OCI-M1 (cell line): ENCODE measurements around the gene ZNF331.
"Not testable (repeated sequence)": the region's sequence is repeated elsewhere in the genome, so short reads cannot be mapped to it uniquely, and the experiment has no call there.

Experiments
- DNase-seq: peaks from one replicate; lab custom pipeline; 2025; lab: John Stamatoyannopoulos, UW

ZNF331 gene

DNA sequence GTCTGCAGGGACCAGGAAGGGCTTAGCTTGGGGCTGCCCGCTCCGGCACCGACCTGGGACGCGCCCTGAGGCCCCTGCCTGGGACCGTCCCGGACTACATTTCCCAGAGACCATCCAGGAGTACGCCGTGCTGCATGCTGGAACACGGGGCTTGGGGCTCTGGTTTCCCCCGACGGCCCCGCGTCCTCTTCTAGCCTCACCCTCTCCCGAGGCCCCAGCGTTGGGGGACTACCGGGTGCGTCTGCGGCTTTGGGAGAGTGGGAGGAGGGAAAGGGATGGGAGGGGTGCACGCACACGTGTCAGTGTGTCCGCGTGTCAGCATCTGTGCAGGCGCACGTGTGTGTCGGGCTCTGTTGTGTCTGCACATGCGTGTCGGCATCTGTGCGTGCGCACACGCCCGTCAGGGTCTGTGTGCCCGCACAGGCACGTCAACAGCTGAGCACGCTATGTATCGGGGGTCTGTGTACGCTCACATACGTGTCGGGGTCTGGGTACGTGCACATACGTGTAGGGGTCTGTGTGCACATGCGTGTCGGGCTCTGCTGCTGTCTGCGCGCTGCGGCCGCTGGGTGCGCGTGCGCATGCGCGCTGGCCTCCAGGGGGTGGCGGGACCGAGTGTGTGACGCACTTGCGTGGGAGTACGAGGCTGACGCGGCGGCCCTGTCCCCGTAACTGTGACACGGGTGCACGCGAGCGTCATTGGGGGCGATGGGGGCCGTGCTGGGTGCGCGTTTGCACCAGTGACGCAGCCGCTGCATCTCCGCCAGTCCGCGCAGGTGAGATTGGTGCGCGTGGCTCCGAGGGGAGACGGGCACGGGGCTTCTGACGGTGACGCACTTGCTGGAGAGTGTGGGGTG lies at the start of gene ZNF331:
TSS of gene ZNF331 (plus strand) at position 625 of the 857 bp plus-strand sequence. CDS start 31,232 bp downstream, outside the sequence.
- DNase-seq, result no peak

DNA sequence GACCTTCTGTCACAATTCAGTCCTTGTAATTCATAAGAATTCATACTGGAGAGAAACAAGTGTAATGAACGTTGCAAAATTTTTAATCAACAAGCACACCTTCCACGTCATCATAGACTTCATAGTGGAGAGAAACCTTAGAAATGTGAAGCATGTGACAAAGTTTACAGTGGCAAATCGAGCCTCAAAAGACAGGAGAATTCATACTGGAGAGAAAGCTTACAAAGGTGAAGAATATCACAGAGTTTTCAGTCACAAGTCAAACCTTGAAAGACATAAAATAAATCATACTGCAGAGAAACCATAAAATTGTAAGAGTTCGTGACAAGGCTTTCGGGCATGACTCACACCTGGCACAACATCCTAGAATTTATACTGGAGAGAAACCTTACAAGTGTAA lies 45.8 kb upstream of the ZNF331 start:
- DNase-seq, result no peak

DNA sequence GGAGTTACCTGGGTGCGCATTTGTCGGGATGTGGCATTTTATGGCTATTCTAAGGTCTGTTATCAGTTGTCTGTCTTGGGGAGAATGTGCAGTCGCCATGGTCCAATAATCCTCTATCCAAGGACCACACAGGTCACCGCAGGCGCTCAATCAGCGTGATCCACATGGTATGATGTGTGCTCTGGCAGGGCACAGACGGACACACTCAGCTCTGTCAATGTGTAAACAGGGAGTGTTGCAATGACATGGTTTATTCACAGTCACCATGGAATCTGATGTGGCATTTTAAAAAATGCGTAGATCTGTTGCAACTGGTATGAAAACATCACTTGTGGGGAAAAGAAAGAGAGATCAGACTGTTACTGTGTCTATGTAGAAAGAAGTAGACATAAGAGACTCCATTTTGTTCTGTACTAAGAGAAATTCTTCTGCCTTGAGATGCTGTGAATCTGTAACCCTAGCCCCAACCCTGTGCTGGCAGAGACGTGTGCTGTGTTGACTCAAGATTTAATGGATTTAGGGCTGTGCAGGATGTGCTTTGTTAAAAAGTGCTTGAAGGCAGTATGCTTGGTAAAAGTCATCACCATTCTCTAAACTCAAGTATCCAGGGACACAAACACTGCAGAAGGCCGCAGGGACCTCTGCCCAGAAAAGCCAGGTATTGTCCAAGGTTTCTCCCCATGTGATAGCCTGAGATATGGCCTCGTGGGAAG lies 40.5 kb upstream of the ZNF331 start:
- peak; percentile 41 for DNase-seq

DNA sequence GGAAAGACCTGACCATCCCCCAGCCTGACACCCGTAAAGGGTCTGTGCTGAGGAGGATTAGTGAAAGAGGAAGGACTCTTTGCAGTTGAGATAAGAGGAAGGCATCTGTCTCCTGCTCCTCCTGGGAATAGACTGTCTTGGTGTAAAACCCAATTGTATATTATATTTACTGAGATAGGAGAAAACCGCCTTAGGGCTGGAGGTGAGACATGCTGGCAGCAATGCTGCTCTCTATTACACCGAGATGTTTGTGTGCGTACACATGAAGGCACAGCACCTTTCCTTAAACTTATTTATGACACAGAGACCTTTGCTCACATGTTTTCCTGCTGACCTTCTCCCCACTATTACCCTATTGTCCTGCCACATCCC lies 39.9 kb upstream of the ZNF331 start:
- DNase-seq, result peak; percentile 86

DNA sequence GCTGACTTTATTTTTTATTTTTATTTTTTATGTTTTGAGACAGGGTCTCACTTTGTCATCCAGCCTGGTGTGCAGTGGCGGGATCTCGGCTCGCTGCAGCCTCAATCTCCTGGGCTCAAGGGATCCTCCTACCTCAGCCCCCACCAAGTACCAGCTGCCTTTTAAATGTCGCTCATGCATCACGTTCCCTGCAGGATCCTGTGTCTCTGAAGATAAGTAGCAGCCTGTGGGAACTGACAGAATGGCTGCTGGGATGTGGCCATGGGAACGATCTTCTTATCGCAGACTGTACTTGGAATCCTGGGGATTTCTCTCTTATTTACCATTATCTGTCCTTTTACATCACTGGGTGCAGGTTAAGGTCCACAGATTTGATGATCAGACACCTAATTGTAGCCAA lies 34.8 kb upstream of the ZNF331 start:
- DNase-seq, result peak; percentile 14

DNA sequence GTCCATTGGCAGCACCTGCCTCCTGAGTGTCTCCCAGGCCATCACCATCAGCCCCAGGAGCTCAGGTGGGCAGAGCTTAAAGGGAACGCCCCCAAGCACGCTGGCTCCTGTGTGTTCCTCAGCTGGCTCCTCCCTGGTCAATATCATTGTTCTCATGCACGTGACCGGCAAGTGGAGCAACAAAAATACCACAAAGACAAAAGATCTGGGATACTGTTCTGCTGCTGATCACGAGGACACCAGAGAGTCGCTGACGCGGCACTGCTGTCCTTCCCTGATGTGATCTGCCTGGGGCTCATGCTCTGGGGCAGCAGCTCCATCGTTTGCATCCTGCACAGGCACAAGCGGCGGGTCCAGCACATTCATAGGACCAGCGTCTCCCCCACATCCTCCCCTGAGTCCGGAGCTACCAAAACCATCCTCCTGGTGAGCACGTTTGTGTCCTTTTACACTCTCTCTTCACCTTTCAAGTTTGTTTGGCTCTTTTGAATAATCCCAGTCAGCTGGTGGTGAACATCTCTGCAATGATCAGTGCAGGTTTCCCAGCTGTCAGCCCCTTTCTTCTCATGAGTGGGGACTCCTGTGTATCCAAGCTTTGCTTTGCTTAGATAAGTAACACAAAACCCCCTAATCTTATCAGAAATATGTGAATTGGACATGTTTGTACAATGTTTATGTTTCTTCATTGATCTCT lies 34.1 kb upstream of the ZNF331 start:
- DNase-seq, result peak; percentile 81

DNA sequence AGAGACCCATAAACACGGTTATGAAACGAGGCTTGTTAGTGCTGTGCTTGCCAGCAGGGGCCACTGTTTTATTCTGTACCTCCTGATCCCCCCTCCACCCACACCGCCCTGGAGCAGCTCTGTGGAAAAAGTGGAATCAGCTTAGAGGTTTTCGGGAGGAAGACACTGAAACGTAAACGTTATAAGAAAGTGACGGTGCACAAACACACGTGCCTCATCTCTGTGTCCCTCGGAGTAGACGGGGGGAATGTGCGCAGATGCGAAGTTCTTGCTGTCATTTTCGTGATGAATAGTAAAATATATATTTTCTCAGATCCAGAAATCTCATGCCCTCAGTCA lies 33.6 kb upstream of the ZNF331 start:
- peak; percentile 32 for DNase-seq

DNA sequence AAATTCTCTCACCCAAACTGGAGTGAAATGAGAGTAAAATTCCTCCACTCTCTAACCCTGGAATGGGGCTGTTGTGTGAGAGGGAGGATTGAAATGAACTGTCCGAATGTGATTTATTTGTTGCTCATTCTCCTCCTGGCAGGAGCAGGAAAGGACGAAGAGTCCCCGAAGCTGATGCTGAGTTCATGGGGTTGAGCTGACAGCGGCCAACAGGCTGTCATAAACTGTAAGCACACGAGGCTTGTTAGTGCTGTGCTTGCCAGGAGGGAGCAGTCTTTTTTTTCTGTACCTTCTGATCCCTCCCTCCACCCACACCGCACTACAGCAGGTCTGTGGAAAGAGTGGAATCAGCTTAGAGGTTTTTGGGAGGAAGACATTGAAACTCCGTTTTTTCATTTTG lies 33.1 kb upstream of the ZNF331 start:
- no peak for DNase-seq

DNA sequence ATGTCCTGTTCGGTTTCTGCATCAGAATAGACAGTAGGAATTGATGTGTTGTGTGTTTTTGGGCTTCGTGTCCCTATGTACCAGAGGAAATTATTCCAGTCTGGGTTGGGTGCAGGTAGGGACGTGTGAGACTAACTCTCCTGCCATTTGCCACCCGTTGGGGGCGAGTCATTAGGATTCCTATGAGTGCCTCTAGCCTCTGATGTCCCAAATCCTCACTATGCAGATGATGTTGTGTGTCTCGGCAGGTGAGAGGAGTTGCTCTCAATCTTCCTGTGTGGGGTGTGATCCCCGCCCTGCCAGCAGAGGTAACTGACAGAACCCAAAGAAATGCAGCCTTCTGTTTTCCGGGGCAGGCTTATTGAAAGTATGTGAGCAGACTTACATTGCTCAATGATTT lies 31.2 kb upstream of the ZNF331 start:
- DNase-seq, result no peak

DNA sequence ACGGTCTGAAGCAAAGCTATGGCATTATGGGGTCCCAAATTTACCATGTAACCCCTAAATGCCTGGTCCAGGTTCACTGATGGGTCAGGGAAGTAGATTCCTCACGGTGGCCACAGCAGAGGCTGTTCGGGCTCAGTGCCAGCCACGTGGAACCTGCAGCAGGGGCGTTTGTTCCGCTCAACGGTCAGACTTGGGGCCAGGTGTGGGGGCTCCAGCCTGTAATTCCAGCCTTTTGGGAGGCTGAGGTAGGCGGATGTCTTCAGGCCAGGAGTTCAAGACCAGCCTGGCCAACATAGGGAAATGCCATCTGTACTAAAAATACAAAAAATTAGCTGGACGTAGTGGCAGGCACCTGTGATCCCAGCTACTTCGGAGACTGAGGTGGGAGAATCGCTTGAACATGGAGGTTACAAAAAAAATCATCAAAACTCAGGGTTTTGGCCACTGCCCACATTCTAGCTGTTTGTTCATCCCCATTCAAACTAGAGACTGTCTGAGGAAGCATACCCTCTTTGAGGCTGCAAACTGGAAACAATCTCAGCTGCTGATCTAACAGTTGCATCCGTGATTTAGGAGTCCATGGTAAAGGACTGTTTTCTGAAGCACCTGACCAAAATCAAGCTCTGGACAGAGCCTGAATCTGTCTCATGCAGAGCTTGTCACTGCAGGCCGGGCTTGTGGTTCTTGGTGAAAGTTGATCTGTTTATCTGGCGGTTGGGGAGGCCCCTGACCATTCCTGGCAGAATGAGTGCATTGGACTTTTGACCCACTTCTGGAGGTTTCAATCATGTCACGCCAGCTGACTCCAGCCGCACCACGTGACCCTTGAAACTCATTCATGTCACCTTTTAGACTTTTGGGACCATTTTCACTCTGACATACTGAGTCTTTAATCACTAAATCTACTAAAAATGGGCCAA lies 30.2 kb upstream of the ZNF331 start:
- peak; percentile 92 for DNase-seq

DNA sequence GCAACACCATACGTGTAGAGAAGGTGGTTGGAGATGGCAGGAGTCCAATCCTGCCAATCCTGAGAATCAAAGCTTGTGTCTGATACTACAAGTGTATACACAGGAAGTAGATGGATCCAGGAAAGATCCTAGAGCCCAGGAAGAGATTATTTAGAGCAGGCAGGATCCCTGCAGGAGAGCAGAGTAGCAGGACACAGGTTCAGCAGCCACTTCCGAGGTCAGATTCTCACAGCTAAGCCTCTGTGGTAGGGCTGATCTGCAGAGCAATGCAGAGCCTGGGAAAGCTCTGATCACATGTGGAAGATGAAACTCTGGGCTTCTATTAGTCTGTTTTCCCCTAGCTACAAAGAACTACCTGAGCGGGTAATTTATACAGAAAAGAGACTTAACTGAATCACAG lies 28.5 kb upstream of the ZNF331 start:
- DNase-seq, result no peak

DNA sequence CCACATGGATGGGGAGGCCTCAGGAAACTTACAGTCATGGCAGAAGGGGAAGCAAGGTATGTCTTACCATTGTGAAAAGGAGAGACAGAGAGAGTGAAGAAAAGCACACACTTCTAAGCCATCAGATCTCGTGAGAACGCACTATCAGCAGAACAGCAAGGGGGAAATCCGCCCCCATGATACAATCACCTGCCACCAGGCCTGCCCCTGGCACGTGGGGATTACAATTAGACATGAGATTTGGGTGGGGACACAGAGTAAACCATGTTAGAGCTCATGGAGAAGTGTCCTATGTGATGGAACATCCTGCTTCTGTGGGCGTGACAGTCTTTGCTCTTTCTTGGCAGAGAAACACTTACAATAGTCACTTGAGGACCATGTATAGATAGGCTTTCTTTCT lies 28.1 kb upstream of the ZNF331 start:
- peak; percentile 35 for DNase-seq

DNA sequence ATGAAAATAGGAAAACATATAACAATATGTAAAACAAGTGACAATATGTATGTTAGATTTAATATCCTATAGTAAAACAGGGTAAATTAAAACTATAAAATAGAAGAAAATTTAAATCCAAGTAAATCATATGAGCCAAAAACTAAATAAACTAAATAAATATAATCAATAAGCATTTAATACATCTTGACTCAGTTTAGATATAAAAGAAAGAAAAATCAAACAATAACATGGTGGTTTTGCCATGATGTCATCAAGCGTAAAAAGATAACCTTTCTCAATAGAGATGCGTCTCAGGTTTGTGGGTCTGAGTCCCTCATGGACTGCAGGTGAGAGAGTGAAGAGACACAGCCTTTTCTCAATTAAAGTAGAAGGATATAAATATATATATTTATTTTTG lies 26.6 kb upstream of the ZNF331 start:
- no peak for DNase-seq

DNA sequence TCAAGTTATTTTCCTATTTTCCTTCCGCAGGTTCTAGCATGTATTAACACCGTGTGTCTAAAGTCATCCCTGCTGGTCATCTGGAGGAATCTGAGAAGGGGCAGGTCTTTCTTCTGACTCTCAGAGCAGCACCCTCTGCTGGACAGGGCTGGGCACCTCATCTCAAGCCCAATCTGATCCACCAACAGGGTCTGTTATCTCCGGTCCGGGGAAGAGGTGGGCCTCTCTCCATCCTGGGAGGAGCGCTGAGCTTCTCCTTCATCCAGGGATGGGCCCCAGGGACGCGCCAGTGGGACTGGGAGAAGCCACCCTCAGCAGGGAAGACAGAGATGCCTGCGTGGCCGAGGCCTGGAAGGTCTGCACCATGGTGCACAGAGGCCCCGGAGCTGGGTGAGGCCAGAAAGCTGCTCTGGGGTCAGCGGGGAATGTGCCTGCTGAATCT lies 26.0 kb upstream of the ZNF331 start:
- DNase-seq, result peak; percentile 83

DNA sequence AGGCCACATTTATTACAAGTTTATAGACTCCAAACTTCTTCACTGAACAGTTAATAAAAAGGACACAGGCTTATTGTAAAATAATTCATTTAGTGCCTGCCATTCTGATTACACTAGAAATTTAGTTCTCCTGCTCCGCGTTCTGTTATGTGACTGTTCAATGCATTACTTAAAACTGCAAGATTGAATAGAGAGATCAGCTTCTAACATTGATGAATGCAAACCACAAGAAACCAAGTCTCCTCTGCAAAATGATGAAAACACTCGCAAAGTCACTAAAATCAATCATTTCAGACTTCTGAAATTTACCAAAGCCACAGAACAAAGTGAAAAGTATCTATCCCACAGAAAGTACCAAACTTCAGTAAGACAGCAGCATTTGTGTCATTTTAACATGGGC lies 22.9 kb upstream of the ZNF331 start:
- not testable (repeated sequence) for DNase-seq

DNA sequence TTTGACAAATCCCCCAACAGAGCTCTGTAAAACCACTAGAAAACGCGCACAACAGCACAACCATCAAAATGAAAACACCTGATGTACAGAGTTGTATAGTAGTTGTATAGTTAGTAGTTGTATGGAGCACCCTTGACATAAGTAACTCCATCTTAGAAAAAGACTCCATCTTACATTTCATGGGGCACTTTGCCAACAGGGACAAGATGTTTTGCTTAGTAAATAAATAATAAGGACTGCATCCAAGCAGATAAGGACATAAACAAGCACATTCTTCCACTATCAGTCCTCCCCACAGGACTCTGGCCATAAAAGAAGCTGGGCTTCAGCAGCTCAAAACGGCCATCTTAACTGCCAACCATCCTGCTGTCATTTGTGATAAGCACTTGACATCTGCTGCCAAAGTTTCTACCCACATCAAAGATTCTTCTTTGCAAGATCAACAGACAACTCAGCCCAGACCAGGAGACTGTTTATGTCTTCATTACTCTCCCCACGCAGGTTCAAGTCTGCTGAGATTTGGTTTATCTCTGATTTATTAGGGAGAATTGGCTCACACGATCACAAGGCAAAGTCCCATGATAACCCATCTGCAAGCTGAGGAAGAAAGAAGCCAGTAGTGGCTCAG lies 20.7 kb upstream of the ZNF331 start:
- DNase-seq, result peak; percentile 95

DNA sequence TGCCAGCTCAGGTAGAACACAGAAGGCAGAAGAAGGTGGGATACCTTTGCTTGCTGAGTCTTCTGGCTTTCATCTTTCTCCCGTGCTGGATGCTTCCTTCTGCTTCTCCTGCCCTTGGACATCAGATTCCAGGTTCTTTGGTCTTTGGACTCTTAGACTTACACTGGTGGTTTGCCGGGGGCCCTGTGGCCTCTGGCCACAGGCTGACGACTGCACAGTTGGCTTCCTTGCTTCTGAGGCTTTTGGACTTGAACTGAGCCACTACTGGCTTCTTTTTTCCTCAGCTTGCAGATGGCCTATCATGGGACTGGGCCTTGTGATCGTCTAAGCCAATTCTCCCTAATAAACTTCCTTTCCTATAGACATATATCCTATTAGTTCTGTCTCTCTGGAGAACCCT lies 19.8 kb upstream of the ZNF331 start:
- DNase-seq, result no peak

DNA sequence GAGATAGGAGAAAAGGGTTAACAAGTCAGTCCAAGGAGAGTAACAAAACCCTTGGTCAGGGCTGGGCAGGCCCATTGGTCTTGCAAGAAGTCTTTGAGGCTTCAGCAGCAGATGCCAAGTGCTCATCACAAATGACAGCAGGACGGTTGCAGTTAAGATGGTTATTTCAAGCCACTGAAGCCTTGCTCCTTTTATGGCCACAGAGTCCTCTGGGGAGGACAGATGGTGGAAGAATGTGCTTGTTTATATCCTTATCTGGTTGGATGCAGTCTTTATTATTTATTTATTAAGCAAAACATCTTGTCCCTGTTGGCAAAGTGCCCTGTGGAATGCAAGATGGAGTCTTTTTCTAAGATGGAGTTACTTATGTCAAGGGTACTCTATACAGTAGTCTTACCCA lies 19.2 kb upstream of the ZNF331 start:
- DNase-seq, result no peak

DNA sequence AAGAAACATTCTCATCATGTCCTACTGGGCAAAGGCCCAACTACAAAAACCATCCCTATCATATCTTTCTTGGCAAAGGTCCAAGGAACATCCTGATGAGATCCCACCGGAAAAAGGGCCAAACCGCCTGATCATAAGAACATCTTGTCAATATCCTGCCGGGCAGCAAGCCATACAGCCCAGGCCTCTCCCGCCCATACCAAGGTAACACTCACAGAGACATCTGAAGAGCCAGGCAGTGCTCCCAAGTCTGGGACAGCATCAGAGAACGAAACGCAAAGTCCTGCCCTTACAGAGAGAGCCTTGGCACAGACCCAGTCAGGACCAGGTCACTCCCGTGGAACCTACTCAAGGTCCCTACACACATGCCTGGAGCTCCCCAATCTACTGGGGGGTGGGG lies 18.5 kb upstream of the ZNF331 start:
- DNase-seq, result no peak

DNA sequence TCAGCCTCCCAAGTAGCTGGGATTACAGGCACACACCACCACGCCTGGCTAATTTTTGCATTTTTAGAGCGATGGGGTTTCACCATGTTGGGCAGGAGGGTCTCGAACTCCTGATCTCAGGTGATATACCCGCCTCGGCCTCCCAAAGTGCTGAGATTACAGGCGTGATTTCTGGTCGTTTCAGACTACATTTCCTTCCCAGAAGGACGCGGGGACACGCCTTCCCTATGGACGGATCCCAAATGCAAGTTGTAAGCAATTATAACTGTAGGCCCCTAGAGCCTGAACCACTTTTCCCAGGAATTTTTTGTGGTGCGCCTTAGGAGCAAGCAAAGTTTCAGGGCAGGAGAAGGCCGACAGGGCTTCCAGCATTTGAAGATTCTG lies 17.8 kb upstream of the ZNF331 start:
- DNase-seq, result no peak
